Measurements from ENCODE around the gene RNPEPL1. TPM values are rescaled to one million over a fixed set of nuclear protein-coding genes. Genes with fewer than 3 reads are reported as not detected.
"Not testable (repeated sequence)": the region's sequence is repeated elsewhere in the genome, so short reads cannot be mapped to it uniquely, and the experiment has no call there.

Gene RNPEPL1
- total RNA-seq, 1 donor from 2014 or later: 70.0 TPM

DNA sequence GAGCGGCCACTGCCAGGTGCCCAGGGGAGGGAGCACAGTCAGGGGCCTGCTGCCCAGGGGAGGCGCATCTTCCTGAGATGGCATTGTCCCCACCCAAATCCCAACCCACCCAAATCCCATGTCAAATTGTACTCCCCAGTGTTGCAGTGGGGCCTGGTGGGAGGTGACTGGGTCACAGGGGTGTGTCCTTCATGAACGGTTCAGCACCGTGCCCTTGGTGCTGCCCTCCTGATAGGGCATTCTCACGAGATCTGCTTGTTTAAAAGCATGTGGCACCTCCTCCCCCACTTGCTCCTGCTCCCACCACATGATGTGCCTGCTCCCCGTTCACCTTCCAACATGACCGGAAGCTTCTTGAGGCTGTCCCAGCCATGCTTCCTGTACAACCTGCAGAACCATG is 38.1 kb upstream of the RNPEPL1 start:
- Mint-ChIP-seq H3K4me3 (no peak overlapping the region), H3K4me1 (no peaks in the 10 kb centered on the region), H3K27ac (no peak overlapping the region), H3K27me3 (no peaks in the 10 kb centered on the region), H3K9me3 (peaks cover 24% of the 10 kb centered on the region), H3K36me3 (ENCODE audit: low read depth) (peaks cover 81% of the 10 kb centered on the region)
- intact Hi-C loops (cut with micrococcal nuclease): no loop called here
- no peak for DNase-seq
- POLR2A ChIA-PET: no interaction called here
- ATAC-seq (ENCODE audit: low read depth): no peak
- TF ChIP-seq, protein P1, sequence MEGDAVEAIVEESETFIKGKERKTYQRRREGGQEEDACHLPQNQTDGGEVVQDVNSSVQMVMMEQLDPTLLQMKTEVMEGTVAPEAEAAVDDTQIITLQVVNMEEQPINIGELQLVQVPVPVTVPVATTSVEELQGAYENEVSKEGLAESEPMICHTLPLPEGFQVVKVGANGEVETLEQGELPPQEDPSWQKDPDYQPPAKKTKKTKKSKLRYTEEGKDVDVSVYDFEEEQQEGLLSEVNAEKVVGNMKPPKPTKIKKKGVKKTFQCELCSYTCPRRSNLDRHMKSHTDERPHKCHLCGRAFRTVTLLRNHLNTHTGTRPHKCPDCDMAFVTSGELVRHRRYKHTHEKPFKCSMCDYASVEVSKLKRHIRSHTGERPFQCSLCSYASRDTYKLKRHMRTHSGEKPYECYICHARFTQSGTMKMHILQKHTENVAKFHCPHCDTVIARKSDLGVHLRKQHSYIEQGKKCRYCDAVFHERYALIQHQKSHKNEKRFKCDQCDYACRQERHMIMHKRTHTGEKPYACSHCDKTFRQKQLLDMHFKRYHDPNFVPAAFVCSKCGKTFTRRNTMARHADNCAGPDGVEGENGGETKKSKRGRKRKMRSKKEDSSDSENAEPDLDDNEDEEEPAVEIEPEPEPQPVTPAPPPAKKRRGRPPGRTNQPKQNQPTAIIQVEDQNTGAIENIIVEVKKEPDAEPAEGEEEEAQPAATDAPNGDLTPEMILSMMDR (IDR thresholded peaks at IDR 0.05): no peak
- CTCF ChIA-PET: no interaction called here

DNA sequence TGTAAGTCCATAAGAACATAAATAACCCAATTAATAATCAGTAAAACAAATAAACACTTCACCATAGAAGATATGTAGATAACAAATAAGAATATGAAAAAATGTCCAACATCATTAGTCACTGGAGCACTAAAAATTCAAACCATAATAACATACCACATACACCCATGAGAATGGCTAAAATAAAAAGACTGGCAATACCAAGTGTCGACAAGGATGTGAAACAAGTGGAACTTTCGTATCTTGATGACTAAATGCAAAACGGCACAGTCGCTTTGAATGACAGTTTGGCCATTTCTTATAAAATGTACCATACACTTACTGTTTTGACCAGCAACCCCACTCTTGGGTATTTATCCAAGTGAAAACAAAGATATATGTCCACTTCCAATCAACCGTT is 37.2 kb upstream of the RNPEPL1 start:
- ChIA-PET CTCF (no interaction called here), POLR2A (no interaction called here)
- no peak overlapping the region for H3K27ac Mint-ChIP-seq
- peaks cover 24% of the 10 kb centered on the region for H3K9me3 Mint-ChIP-seq
- TF ChIP-seq, protein P1 (IDR thresholded peaks at IDR 0.05): no peak
- DNase-seq (no peak), ATAC-seq (ENCODE audit: low read depth) (no peak)
- H3K27me3 Mint-ChIP-seq: no peaks in the 10 kb centered on the region
- no peaks in the 10 kb centered on the region for H3K4me1 Mint-ChIP-seq
- intact Hi-C loops (cut with micrococcal nuclease): no loop called here
- H3K36me3 Mint-ChIP-seq (ENCODE audit: low read depth): peaks cover 77% of the 10 kb centered on the region
- no peak overlapping the region for H3K4me3 Mint-ChIP-seq

- intact Hi-C loops (cut with micrococcal nuclease): no loop called here
- Mint-ChIP-seq H3K9me3 (peaks cover 22% of the 10 kb centered on the region), H3K27ac (no peak overlapping the region), H3K27me3 (no peaks in the 10 kb centered on the region), H3K36me3 (ENCODE audit: low read depth) (peaks cover 73% of the 10 kb centered on the region), H3K4me3 (no peak overlapping the region), H3K4me1 (no peaks in the 10 kb centered on the region)
- ChIA-PET CTCF (no interaction called here), POLR2A (no interaction called here)
- TF ChIP-seq, protein P1 (IDR thresholded peaks at IDR 0.05): no peak
- ATAC-seq (ENCODE audit: low read depth) (no peak), DNase-seq (no peak)
These were observed 36.1 kb upstream of the RNPEPL1 start for GRCh38 chr2:240532031-240532775.

- TF ChIP-seq, protein P1 (IDR thresholded peaks at IDR 0.05): no peak
- H3K27me3 Mint-ChIP-seq: no peaks in the 10 kb centered on the region
- ATAC-seq (ENCODE audit: low read depth) (no peak), DNase-seq (no peak)
- CTCF ChIA-PET: interaction anchor here (1.1 kb wide), 1 partner anchor 24 kb away, joined by 4 read pairs; no protein-coding TSS in a partner anchor
- intact Hi-C loops (cut with micrococcal nuclease): no loop called here
- H3K4me3 Mint-ChIP-seq: no peak overlapping the region
- H3K9me3 Mint-ChIP-seq: peaks cover 3% of the 10 kb centered on the region
- H3K27ac Mint-ChIP-seq: no peak overlapping the region
- H3K4me1 Mint-ChIP-seq: no peaks in the 10 kb centered on the region
- H3K36me3 Mint-ChIP-seq (ENCODE audit: low read depth): peaks cover 57% of the 10 kb centered on the region
- POLR2A ChIA-PET: interaction anchor here (1.1 kb wide), 1 partner anchor 28 kb away, joined by 3 read pairs; no protein-coding TSS in a partner anchor
These were observed 30.1 kb upstream of the RNPEPL1 start for GRCh38 chr2:240538031-240538780.

DNA sequence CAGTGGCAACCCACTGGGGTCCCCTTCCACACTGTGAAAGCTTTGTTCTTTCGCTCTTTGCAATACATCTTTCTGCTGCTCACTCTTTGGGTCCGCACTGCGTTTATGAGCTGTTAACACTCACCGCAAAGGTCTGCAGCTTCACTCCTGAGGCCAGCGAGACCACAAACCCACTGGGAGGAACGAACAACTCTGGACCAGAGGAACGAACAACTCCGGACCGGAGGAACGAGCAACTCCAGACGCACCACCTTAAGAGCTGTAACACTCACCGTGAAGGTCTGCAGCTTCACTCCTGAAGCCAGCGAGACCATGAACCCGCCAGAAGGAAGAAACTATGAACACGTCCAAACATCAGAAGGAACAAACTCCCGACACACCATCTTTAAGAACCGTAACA is 29.2 kb upstream of the RNPEPL1 start:
- H3K27ac Mint-ChIP-seq; H3K4me3 Mint-ChIP-seq; CTCF ChIA-PET; H3K4me1 Mint-ChIP-seq; intact Hi-C loops (cut with micrococcal nuclease); ATAC-seq (ENCODE audit: low read depth); DNase-seq; H3K9me3 Mint-ChIP-seq; POLR2A ChIA-PET; H3K27me3 Mint-ChIP-seq: not testable (repeated sequence)
- peaks cover 53% of the 10 kb centered on the region for H3K36me3 Mint-ChIP-seq (ENCODE audit: low read depth)

All from activated B cell treated with CpG ODN at 0.5 μM for 24 hours (primary cell).